HCT116 (cell line): ENCODE measurements around the gene B3GNT4. TPM values are rescaled to one million over a fixed set of nuclear protein-coding genes. Genes with fewer than 3 reads are reported as not detected.
"Not testable (repeated sequence)": the region's sequence is repeated elsewhere in the genome, so short reads cannot be mapped to it uniquely, and the experiment has no call there.

ENCODE experiments used
- ATAC-seq: fragments of 200-7000 bp; cut with Tn5 transposase; 2 replicates; pipeline ENCODE4 v1.9.1; 2020; ENCODE audit warnings: mild to moderate bottlenecking, moderate library complexity
- BruUV-seq: library from RNA; stranded (reverse); fragments of 400-500 nt; replicated peaks from 2 replicates; lab custom pipeline; 2021; lab: Mats Ljungman, UMichigan
- CTCF ChIA-PET: fragments of 300-600 bp; sonication (Branson Sonifier 250); formaldehyde crosslinking; loops from one replicate; lab custom pipeline; 2021; ENCODE audit warnings: antibody characterized with exemption; lab: Charles Lee
- POLR2A ChIA-PET: fragments of 300-600, 350-600 bp; sonication (Branson Sonifier 250); formaldehyde crosslinking; loops from one replicate; lab custom pipeline; 2021; ENCODE audit warnings: antibody characterized with exemption; lab: Charles Lee
- RAD21 ChIA-PET, 2 experiments: fragments of 300-600 bp; sonication (Branson Sonifier 250); formaldehyde crosslinking; loops; one replicate each; lab custom pipeline; 2023; ENCODE audit warnings: low total read pairs in 2 of 2; ENCODE audit not compliant: uncharacterized antibody in 2 of 2, unreplicated experiment in 2 of 2, low non-redundant PET in 1 of 2; lab: Charles Lee
- DNase-seq: peaks from one replicate; pipeline ENCODE4 v3.0.0-alpha.2; 2010; ENCODE audit warnings: low read depth, low spot score
- H2AFZ ChIP-seq: fragments of 200-600 bp; shearing (Covaris generic), sonication (generic); 2 replicates; pipeline ENCODE4 v1.6.1; 2017; ENCODE audit warnings: low read depth, mixed run types, mixed read lengths, antibody characterized with exemption, low read length; ENCODE audit not compliant: poor library complexity, severe bottlenecking
- H3K27ac ChIP-seq: 2 replicates; pipeline ENCODE4 v1.5.1; 2012; ENCODE audit warnings: low read depth, low read length
- H3K27me3 ChIP-seq: fragments of 200-600 bp; sonication (generic); 2 replicates; pipeline ENCODE4 v1.6.1; 2016; ENCODE audit warnings: mixed run types, low read length, mixed read lengths; ENCODE audit not compliant: insufficient read depth
- H3K36me3 ChIP-seq, 2 experiments: fragments of 200-500 bp in 1 of 2; fragments of 200-600 bp in 1 of 2; sonication (Bioruptor generic) in 1 of 2; sonication (generic) in 1 of 2; 2 replicates each; pipeline versions ENCODE4 v1.5.1 to v1.6.1; 2014 to 2016; ENCODE audit warnings: low read length in 2 of 2, inconsistent platforms in 1 of 2, mixed read lengths in 1 of 2, mixed run types in 1 of 2; ENCODE audit not compliant: insufficient read depth in 2 of 2, control insufficient read depth in 1 of 2
- H3K4me1 ChIP-seq, 2 experiments: fragments of 200-600 bp in 1 of 2; sonication (generic) in 1 of 2; 2 replicates each; pipeline versions ENCODE4 v1.5.1 to v1.6.1; 2012 to 2017; ENCODE audit warnings: low read length in 2 of 2, inconsistent platforms in 1 of 2, mild to moderate bottlenecking in 1 of 2, mixed read lengths in 1 of 2, mixed run types in 1 of 2, moderate library complexity in 1 of 2; ENCODE audit not compliant: insufficient read depth in 2 of 2, control insufficient read depth in 1 of 2
- H3K4me2 ChIP-seq: fragments of 200-600 bp; sonication (generic); 2 replicates; pipeline ENCODE4 v1.6.1; 2017; ENCODE audit warnings: mixed run types, low read length, mixed read lengths
- H3K4me3 ChIP-seq, 2 experiments: fragments of 200-600 bp in 1 of 2; sonication (generic) in 1 of 2; replicated peaks in 1 of 2; 2 replicates each; pipeline ENCODE4 v1.5.1; 2011 to 2016; ENCODE audit warnings: low read length in 2 of 2, control low read depth in 1 of 2, low read depth in 1 of 2, mild to moderate bottlenecking in 1 of 2, mixed read lengths in 1 of 2, mixed run types in 1 of 2
- H3K79me2 ChIP-seq: fragments of 200-600 bp; sonication (generic); 2 replicates; pipeline ENCODE4 v1.6.1; 2017; ENCODE audit warnings: mild to moderate bottlenecking, mixed run types, low read length, moderate library complexity, mixed read lengths; ENCODE audit not compliant: insufficient read depth
- H3K9ac ChIP-seq: fragments of 200-600 bp; sonication (generic); 2 replicates; pipeline ENCODE4 v1.6.1; 2016; ENCODE audit warnings: low read length, mixed read lengths
- H3K9me2 ChIP-seq: fragments of 200-600 bp; sonication (generic), shearing (Covaris generic); 2 replicates; pipeline ENCODE4 v1.6.1; 2017; ENCODE audit warnings: mixed run types, mild to moderate bottlenecking, moderate library complexity; ENCODE audit not compliant: insufficient read depth
- H3K9me3 ChIP-seq, 2 experiments: fragments of 200-500 bp in 1 of 2; fragments of 200-600 bp in 1 of 2; sonication (Bioruptor generic) in 1 of 2; sonication (generic) in 1 of 2; 2 replicates each; pipeline ENCODE4 v1.6.1; 2014 to 2017; ENCODE audit warnings: low read length in 2 of 2, mixed read lengths in 2 of 2, inconsistent platforms in 1 of 2, low read depth in 1 of 2, mild to moderate bottlenecking in 1 of 2, mixed run types in 1 of 2, moderate library complexity in 1 of 2; ENCODE audit not compliant: control insufficient read depth in 1 of 2, insufficient read depth in 1 of 2
- H4K20me1 ChIP-seq: fragments of 200-600 bp; sonication (generic), shearing (Covaris generic); 2 replicates; pipeline ENCODE4 v1.6.1; 2017; ENCODE audit warnings: mixed run types, mild to moderate bottlenecking, moderate library complexity; ENCODE audit not compliant: insufficient read depth
- CBX3 ChIP-seq: IDR thresholded peaks from 2 replicates; pipeline ENCODE4 v1.6.1; 2012; ENCODE audit warnings: low read depth
- CEBPB ChIP-seq: IDR thresholded peaks from 2 replicates; pipeline ENCODE4 v1.6.1; 2012; ENCODE audit warnings: low read depth
- EGR1 ChIP-seq: IDR thresholded peaks from 2 replicates; pipeline ENCODE4 v1.6.1; 2012; ENCODE audit warnings: low read depth
- EZH2 ChIP-seq: fragments of 200-600 bp; sonication (generic); IDR thresholded peaks from 2 replicates; pipeline ENCODE4 v1.6.1; 2017; ENCODE audit warnings: antibody characterized with exemption, mixed run types
- EZH2phosphoT487 ChIP-seq: fragments of 200-600 bp; IDR thresholded peaks from 2 replicates; pipeline ENCODE4 v1.6.1; 2018; ENCODE audit warnings: antibody characterized with exemption, borderline replicate concordance
- POLR2AphosphoS5 ChIP-seq: IDR thresholded peaks from 2 replicates; pipeline ENCODE4 v1.6.1; 2011; ENCODE audit warnings: mild to moderate bottlenecking, low read depth, low read length, moderate library complexity
- RAD21 ChIP-seq: IDR thresholded peaks from 2 replicates; pipeline ENCODE4 v1.6.1; 2012; ENCODE audit warnings: low read depth, mild to moderate bottlenecking
- SIN3A ChIP-seq: IDR thresholded peaks from 2 replicates; pipeline ENCODE4 v1.6.1; 2012; ENCODE audit warnings: low read depth
- ZFX ChIP-seq: fragments of 450-650 bp; IDR thresholded peaks from 2 replicates; pipeline ENCODE4 v1.6.1; 2017
- ZNF274 ChIP-seq: fragments of 200-500 bp; sonication (Bioruptor generic); IDR thresholded peaks from 2 replicates; pipeline ENCODE4 v1.6.1; 2014; ENCODE audit warnings: mild to moderate bottlenecking, low read depth, low read length, inconsistent platforms
- intact Hi-C: fragments of 100-400 bp; cut with micrococcal nuclease; formaldehyde crosslinking; loops from 2 replicates; pipeline ENCODE4 v1.10.0; 2022
- total RNA-seq: library from RNA; stranded (reverse); gene quantifications from one replicate; pipeline ENCODE4 v1.2.1, GENCODE V29; 2021; ENCODE audit not compliant: unreplicated experiment
- TF ChIP-seq, protein P1 (sequence below): IDR thresholded peaks from 2 replicates; pipeline ENCODE4 v1.6.1; 2011; ENCODE audit warnings: mild to moderate bottlenecking, low read length, moderate library complexity; ENCODE audit not compliant: insufficient replicate concordance; ENCODE audit errors: extremely low read depth
- TF ChIP-seq, protein P2 (sequence below): IDR thresholded peaks from 2 replicates; pipeline ENCODE4 v1.6.1; 2012
- TF ChIP-seq, protein P3 (sequence below), 3 experiments: fragments of 200-600 bp in 1 of 3; sonication (generic) in 1 of 3; IDR thresholded peaks in 2 of 3; conservative IDR thresholded peaks in 1 of 3; 2 replicates each; pipeline ENCODE4 v1.5.1; 2012 to 2017; ENCODE audit warnings: low read depth in 2 of 3, low read length in 2 of 3, antibody characterized with exemption in 1 of 3, borderline replicate concordance in 1 of 3, control low read depth in 1 of 3, mild to moderate bottlenecking in 1 of 3, mixed read lengths in 1 of 3, mixed run types in 1 of 3, moderate library complexity in 1 of 3; ENCODE audit not compliant: insufficient read depth in 1 of 3

The B3GNT4 gene
- total RNA-seq, 1 experiment from 2014 or later = 7.1 TPM

DNA sequence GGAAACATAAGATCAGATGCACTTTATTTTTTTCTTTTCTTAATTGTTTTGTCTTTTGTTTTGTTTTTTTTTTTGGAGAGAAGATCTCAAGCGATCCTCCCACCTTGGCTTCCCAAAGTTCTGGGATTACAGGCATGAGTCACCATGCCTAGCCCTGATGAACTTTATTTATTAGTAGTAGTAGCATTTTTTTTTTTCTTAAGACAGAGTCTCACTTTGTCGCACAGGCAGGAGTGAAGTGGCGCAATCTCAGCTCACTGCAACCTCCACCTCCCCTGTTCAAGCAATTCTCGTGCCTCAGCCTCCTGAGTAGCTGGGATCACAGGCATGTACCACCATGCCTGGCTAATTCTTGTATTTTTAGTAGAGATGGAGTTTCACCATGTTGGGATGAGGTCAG is 27.0 kb upstream of the B3GNT4 start:
- H3K4me3 ChIP-seq, H3K9ac ChIP-seq, DNase-seq, H3K4me2 ChIP-seq, H3K9me3 ChIP-seq, CTCF ChIA-PET, H3K79me2 ChIP-seq, H3K4me1 ChIP-seq, H3K27me3 ChIP-seq, intact Hi-C loops, H3K36me3 ChIP-seq, POLR2A ChIA-PET, H3K9me2 ChIP-seq, BruUV-seq, ATAC-seq, H3K27ac ChIP-seq, H4K20me1 ChIP-seq, RAD21 ChIA-PET, H2AFZ ChIP-seq: not testable (repeated sequence)

DNA sequence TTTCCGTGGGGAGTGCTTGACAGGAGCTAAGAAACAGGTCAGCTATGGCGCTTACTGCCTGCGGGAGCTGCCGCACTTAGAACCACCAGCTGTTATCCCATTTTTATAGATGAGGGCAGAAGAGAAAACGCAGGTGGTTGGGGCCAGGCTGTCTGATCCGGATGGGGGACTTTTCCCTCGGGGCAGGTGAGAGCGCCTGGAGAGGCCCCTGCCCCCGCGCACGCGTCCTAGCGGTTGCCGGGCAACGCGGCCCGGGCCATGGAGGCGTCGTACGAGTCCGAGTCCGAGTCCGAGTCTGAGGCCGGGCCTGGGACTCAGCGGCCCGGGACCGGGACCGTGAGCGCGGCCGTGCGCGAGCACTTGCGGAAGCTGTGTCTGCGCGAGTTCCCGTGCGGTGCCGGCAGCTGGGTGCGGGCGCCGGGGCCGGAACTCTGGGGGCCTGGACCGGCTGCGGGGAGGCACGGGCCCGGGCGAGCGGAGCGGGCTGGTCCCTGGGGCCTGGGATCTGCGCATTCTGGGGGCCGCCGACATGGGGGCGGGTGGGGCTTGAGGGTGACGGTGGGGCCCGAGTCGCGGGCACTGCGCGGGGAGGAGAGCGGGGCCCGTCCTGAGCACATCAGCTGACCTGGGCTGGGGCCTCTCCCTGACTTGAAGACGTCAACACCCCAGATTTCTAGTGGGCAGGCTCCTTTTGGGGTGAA is 20.5 kb upstream of the B3GNT4 start, which contains the start of gene LRRC43:
Gene LRRC43, plus strand, starts transcription at position 237 of the 701 bp plus-strand sequence. Its CDS starts 22 bp downstream, at position 259.
- no peak for DNase-seq
- no TSS peak for BruUV-seq
- no peak for ATAC-seq
- ChIA-PET POLR2A (no interaction called here), CTCF (interaction anchor here (0.5 kb wide), 1 partner anchor 112 kb away, joined by 3 read pairs; no protein-coding TSS in a partner anchor), RAD21 (no interaction called here)
- Histone ChIP-seq H4K20me1 (no peaks in the 10 kb centered on the region), H3K27ac (no peak within 1 kb of the TSS), H3K9me2 (no peaks in the 10 kb centered on the region), H3K4me2 (no peak within 1 kb of the TSS), H3K9ac (no peak within 1 kb of the TSS), H3K79me2 (no peaks in the 10 kb centered on the region), H3K4me1 (no peaks in the 10 kb centered on the region), H3K36me3 (no peaks in the 10 kb centered on the region), H3K27me3 (no peaks in the 10 kb centered on the region), H2AFZ (no peak within 1 kb of the TSS), H3K4me3 (no peak within 1 kb of the TSS), H3K9me3 (no peaks in the 10 kb centered on the region)
- intact Hi-C loops = no loop called here
- TF ChIP-seq CEBPB = no peak
- no peak for TF ChIP-seq EZH2phosphoT487
- no peak for TF ChIP-seq POLR2AphosphoS5
- TF ChIP-seq RAD21 = no peak
- TF ChIP-seq ZNF274 = no peak
- no peak for TF ChIP-seq CBX3
- TF ChIP-seq, protein P1, sequence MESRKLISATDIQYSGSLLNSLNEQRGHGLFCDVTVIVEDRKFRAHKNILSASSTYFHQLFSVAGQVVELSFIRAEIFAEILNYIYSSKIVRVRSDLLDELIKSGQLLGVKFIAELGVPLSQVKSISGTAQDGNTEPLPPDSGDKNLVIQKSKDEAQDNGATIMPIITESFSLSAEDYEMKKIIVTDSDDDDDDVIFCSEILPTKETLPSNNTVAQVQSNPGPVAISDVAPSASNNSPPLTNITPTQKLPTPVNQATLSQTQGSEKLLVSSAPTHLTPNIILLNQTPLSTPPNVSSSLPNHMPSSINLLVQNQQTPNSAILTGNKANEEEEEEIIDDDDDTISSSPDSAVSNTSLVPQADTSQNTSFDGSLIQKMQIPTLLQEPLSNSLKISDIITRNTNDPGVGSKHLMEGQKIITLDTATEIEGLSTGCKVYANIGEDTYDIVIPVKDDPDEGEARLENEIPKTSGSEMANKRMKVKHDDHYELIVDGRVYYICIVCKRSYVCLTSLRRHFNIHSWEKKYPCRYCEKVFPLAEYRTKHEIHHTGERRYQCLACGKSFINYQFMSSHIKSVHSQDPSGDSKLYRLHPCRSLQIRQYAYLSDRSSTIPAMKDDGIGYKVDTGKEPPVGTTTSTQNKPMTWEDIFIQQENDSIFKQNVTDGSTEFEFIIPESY = no peak
- TF ChIP-seq ZFX = no peak
- TF ChIP-seq SIN3A = no peak
- TF ChIP-seq, protein P2, sequence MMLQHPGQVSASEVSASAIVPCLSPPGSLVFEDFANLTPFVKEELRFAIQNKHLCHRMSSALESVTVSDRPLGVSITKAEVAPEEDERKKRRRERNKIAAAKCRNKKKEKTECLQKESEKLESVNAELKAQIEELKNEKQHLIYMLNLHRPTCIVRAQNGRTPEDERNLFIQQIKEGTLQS = no peak
- TF ChIP-seq EGR1 = no peak
- TF ChIP-seq EZH2 = no peak
- TF ChIP-seq, protein P3, sequence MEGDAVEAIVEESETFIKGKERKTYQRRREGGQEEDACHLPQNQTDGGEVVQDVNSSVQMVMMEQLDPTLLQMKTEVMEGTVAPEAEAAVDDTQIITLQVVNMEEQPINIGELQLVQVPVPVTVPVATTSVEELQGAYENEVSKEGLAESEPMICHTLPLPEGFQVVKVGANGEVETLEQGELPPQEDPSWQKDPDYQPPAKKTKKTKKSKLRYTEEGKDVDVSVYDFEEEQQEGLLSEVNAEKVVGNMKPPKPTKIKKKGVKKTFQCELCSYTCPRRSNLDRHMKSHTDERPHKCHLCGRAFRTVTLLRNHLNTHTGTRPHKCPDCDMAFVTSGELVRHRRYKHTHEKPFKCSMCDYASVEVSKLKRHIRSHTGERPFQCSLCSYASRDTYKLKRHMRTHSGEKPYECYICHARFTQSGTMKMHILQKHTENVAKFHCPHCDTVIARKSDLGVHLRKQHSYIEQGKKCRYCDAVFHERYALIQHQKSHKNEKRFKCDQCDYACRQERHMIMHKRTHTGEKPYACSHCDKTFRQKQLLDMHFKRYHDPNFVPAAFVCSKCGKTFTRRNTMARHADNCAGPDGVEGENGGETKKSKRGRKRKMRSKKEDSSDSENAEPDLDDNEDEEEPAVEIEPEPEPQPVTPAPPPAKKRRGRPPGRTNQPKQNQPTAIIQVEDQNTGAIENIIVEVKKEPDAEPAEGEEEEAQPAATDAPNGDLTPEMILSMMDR (IDR thresholded peaks at IDR 0.05 in 2 of 3, conservative IDR thresholded peaks at IDR 0.05 in 1 of 3; ENCODE audit: borderline replicate concordance in 1 of 3, insufficient read depth in 1 of 3, low read depth in 2 of 3, low read length in 2 of 3) = no peak
